Measurements from ENCODE around the gene TDRD3. TPM values are rescaled to one million over a fixed set of nuclear protein-coding genes. Genes with fewer than 3 reads are reported as not detected.

TDRD3 gene
- total RNA-seq, 3 donors from 2014 or later = 30.6 to 52.1 (median 32.1) TPM

- DNase-seq (ENCODE audit: low spot score in 2 of 2) = no peak
- no peaks in the 10 kb centered on the region for H3K9me3 ChIP-seq
- no peak overlapping the region for H3K27ac ChIP-seq
- intact Hi-C loops (cut with DNase I; ENCODE audit: low total_unique reads) = no loop called here
- no peak overlapping the region for H3K4me3 ChIP-seq
- no peaks in the 10 kb centered on the region for H3K4me1 ChIP-seq
- TF ChIP-seq POLR2A (IDR thresholded peaks at IDR 0.05) (no peak), POLR2AphosphoS5 (IDR thresholded peaks at IDR 0.05) (no peak)
- TF ChIP-seq, protein P1, sequence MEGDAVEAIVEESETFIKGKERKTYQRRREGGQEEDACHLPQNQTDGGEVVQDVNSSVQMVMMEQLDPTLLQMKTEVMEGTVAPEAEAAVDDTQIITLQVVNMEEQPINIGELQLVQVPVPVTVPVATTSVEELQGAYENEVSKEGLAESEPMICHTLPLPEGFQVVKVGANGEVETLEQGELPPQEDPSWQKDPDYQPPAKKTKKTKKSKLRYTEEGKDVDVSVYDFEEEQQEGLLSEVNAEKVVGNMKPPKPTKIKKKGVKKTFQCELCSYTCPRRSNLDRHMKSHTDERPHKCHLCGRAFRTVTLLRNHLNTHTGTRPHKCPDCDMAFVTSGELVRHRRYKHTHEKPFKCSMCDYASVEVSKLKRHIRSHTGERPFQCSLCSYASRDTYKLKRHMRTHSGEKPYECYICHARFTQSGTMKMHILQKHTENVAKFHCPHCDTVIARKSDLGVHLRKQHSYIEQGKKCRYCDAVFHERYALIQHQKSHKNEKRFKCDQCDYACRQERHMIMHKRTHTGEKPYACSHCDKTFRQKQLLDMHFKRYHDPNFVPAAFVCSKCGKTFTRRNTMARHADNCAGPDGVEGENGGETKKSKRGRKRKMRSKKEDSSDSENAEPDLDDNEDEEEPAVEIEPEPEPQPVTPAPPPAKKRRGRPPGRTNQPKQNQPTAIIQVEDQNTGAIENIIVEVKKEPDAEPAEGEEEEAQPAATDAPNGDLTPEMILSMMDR (IDR thresholded peaks at IDR 0.05) = no peak
- no peaks in the 10 kb centered on the region for H3K27me3 ChIP-seq
- H3K36me3 ChIP-seq = no peaks in the 10 kb centered on the region
Observed at GRCh38 chr13:60439201-60439600, 42.2 kb downstream of the TDRD3 start.

DNA sequence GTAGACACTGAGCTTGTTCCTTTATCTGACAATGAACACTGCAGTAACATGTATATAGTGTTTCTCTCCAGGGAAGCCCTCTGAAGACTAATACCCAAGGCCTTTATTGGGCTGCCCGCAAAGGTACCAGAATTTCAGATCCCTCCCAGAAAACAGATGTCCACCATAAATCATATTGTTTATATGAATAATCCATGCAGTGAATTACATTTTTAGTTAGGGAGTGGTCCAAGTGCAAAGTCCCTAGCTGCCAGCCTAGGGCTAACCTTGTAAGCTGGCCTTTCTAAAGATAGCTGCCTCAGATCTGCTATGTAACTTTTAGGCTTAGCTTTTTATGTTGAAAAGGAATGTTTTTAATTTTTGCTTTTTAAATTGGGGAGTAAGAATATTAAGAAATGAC is 44.7 kb downstream of the TDRD3 start:
- intact Hi-C loops (cut with DNase I; ENCODE audit: low total_unique reads) = loop anchor here (5.0 kb wide), 1 partner anchor 749 kb away; no protein-coding TSS in a partner anchor
- H3K9me3 ChIP-seq = no peaks in the 10 kb centered on the region
- no peak overlapping the region for H3K4me3 ChIP-seq
- TF ChIP-seq, protein P1 (IDR thresholded peaks at IDR 0.05) = no peak
- TF ChIP-seq POLR2AphosphoS5 (IDR thresholded peaks at IDR 0.05) (no peak), POLR2A (IDR thresholded peaks at IDR 0.05) (no peak)
- H3K27me3 ChIP-seq = no peaks in the 10 kb centered on the region
- no peaks in the 10 kb centered on the region for H3K36me3 ChIP-seq
- no peak for DNase-seq (ENCODE audit: low spot score in 2 of 2)
- no peak overlapping the region for H3K27ac ChIP-seq
- no peaks in the 10 kb centered on the region for H3K4me1 ChIP-seq

- Histone ChIP-seq H3K27ac (no peak overlapping the region), H3K4me3 (no peak overlapping the region), H3K4me1 (no peaks in the 10 kb centered on the region), H3K9me3 (no peaks in the 10 kb centered on the region), H3K36me3 (no peaks in the 10 kb centered on the region), H3K27me3 (no peaks in the 10 kb centered on the region)
- TF ChIP-seq, protein P1 (IDR thresholded peaks at IDR 0.05) = peak; percentile 42 to 63 (median 56)
- TF ChIP-seq POLR2AphosphoS5 (IDR thresholded peaks at IDR 0.05) = no peak
- DNase-seq (ENCODE audit: low spot score in 2 of 2) = no peak
- intact Hi-C loops (cut with DNase I; ENCODE audit: low total_unique reads) = no loop called here
Observed at GRCh38 chr13:60448907-60449510, 52.0 kb downstream of the TDRD3 start.

DNA sequence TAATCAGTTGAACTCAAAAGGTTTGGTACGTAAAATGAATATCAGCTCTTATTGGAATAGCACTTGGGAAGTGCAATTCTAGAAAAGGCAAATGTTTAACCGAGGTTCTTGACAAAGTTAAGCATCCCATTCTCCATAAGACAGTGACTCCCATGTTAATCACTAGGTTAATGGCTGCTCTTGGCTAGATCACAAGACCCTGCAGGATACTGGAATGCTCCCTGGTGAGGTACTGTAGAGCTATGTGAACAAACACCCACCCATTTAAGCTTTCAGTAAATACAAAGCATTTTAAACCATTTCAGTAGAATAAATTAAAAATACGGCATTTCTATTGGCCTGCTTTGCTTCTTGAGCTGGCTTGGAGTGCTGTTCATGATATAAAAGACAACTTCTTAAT is 56.5 kb downstream of the TDRD3 start:
- DNase-seq (ENCODE audit: low spot score in 2 of 2) = no peak
- H3K36me3 ChIP-seq = no peaks in the 10 kb centered on the region
- no peaks in the 10 kb centered on the region for H3K9me3 ChIP-seq
- no peaks in the 10 kb centered on the region for H3K4me1 ChIP-seq
- H3K27ac ChIP-seq = no peak overlapping the region
- no peak overlapping the region for H3K4me3 ChIP-seq
- intact Hi-C loops (cut with DNase I; ENCODE audit: low total_unique reads) = no loop called here
- H3K27me3 ChIP-seq = no peaks in the 10 kb centered on the region
- TF ChIP-seq POLR2A (IDR thresholded peaks at IDR 0.05) (no peak), POLR2AphosphoS5 (IDR thresholded peaks at IDR 0.05) (no peak)
- TF ChIP-seq, protein P1 (IDR thresholded peaks at IDR 0.05) = no peak

- H3K9me3 ChIP-seq = no peaks in the 10 kb centered on the region
- DNase-seq (ENCODE audit: low spot score in 2 of 2) = no peak
- H3K4me1 ChIP-seq = no peaks in the 10 kb centered on the region
- intact Hi-C loops (cut with DNase I; ENCODE audit: low total_unique reads) = no loop called here
- H3K36me3 ChIP-seq = no peaks in the 10 kb centered on the region
- no peaks in the 10 kb centered on the region for H3K27me3 ChIP-seq
- no peak overlapping the region for H3K27ac ChIP-seq
- no peak overlapping the region for H3K4me3 ChIP-seq
- TF ChIP-seq POLR2AphosphoS5 (IDR thresholded peaks at IDR 0.05) (no peak), POLR2A (IDR thresholded peaks at IDR 0.05) (no peak)
- TF ChIP-seq, protein P1 (IDR thresholded peaks at IDR 0.05) = no peak
Observed at GRCh38 chr13:60454425-60454824, 57.4 kb downstream of the TDRD3 start.

Data from breast epithelium (tissue), 4 donors.